ENCODE measurements around the gene RPL29. TPM values are rescaled to one million over a fixed set of nuclear protein-coding genes. Genes with fewer than 3 reads are reported as not detected.

RPL29 gene
- total and polyA plus RNA-seq, 4 donors, result 617 to 2,218 (median 1,156) TPM

- WGBS, 2 donors, result 95 to 97% methylated on average over 13 of the region's 13 CpGs
- intact Hi-C loops (cut with DNase I), result loop anchor here in 1 of 2 donors (5.0 kb wide), 1 partner anchor 37 kb away; no protein-coding TSS in a partner anchor
- no peak overlapping the region for H3K27ac ChIP-seq (ENCODE audit: low read depth in 1 of 2, low read length in 2 of 2)
These were observed 19.9 kb upstream of the RPL29 start for GRCh38 chr3:52015438-52016228.

GRCh38 chr3:52014613-52015012, 18.9 kb upstream of the RPL29 start:
- intact Hi-C loops (cut with DNase I), result loop anchor here in 1 of 2 donors (5.0 kb wide), 1 partner anchor 38 kb away; no protein-coding TSS in a partner anchor
- no peak overlapping the region for H3K4me3 ChIP-seq (ENCODE audit: low read length in 2 of 2)

More at GRCh38 chr3:52015438-52016228, 19.9 kb upstream of the RPL29 start:
- Histone ChIP-seq H3K36me3 (ENCODE audit: control insufficient read depth in 1 of 2, insufficient read depth in 2 of 2, low read length in 1 of 2) (no peaks in the 10 kb centered on the region), H3K27me3 (ENCODE audit: control insufficient read depth in 1 of 2, insufficient read depth in 2 of 2, low read length in 1 of 2) (no peaks in the 10 kb centered on the region), H3K4me3 (ENCODE audit: low read length in 2 of 2) (no peak overlapping the region), H3K9me3 (ENCODE audit: control insufficient read depth, low read length) (no peaks in the 10 kb centered on the region), H3K4me1 (ENCODE audit: control insufficient read depth in 1 of 2, insufficient read depth in 2 of 2, low read length in 2 of 2) (no peaks in the 10 kb centered on the region)
- ATAC-seq (ENCODE audit: low FRiP score) (no peak), DNase-seq (no peak)

DNA sequence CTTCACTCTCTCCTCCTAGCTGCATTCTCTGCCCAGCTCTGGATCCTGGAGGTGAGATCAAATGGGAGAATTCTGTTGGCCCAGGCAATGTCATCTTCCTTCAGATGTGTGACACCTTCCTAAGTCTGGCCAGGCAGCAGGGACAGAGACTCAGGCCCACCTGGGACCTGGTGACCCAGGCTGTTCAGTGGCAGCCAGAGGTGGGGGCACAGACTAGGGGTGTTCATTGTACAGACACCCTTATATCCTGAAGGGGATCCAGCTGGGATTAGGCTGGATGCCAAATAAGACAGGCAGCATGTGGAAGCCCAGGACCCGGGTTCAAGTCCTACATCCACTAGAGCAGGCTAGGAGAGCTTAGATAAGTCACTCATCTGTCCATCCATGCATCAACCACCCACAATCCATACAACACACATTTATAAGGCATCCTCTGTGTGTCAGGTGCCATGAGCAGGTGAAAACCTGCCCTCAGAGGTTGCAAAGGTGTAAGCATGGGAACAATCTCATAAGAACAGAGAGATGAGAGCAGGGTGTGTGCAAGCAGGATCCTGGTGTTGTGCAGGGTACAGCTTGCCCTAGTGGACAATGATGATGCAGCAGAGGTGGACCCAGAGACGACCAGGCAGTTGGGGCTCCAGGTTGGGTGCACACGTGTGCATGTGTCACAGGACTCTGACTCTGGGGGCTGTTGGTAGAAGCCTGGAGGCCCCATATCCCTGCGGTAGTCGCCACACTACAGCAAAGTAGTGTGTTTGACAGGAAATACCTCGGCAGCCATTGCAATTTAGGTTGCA, 18.3 kb upstream of the RPL29 start:
- ATAC-seq (ENCODE audit: low FRiP score), result no peak
- H3K4me1 ChIP-seq (ENCODE audit: control insufficient read depth in 1 of 2, insufficient read depth in 2 of 2, low read length in 2 of 2), result no peaks in the 10 kb centered on the region
- no peaks in the 10 kb centered on the region for H3K9me3 ChIP-seq (ENCODE audit: control insufficient read depth, low read length)
- no peak for DNase-seq
- no peaks in the 10 kb centered on the region for H3K27me3 ChIP-seq (ENCODE audit: control insufficient read depth in 1 of 2, insufficient read depth in 2 of 2, low read length in 1 of 2)
- H3K36me3 ChIP-seq (ENCODE audit: control insufficient read depth in 1 of 2, insufficient read depth in 2 of 2, low read length in 1 of 2), result no peaks in the 10 kb centered on the region
- WGBS, 2 donors, result 83 to 90% methylated on average over 6 of the region's 6 CpGs
- no peak overlapping the region for H3K4me3 ChIP-seq (ENCODE audit: low read length in 2 of 2)
- no peak overlapping the region for H3K27ac ChIP-seq (ENCODE audit: low read depth in 1 of 2, low read length in 2 of 2)
- intact Hi-C loops (cut with DNase I), result no loop called here

More at GRCh38 chr3:52014613-52015012, 18.9 kb upstream of the RPL29 start:
- no peak overlapping the region for H3K27ac ChIP-seq (ENCODE audit: low read depth in 1 of 2, low read length in 2 of 2)
- H3K36me3 ChIP-seq (ENCODE audit: control insufficient read depth in 1 of 2, insufficient read depth in 2 of 2, low read length in 1 of 2), result no peaks in the 10 kb centered on the region
- H3K9me3 ChIP-seq (ENCODE audit: control insufficient read depth, low read length), result no peaks in the 10 kb centered on the region
- H3K4me1 ChIP-seq (ENCODE audit: control insufficient read depth in 1 of 2, insufficient read depth in 2 of 2, low read length in 2 of 2), result no peaks in the 10 kb centered on the region
- H3K27me3 ChIP-seq (ENCODE audit: control insufficient read depth in 1 of 2, insufficient read depth in 2 of 2, low read length in 1 of 2), result no peaks in the 10 kb centered on the region
- DNase-seq (no peak), ATAC-seq (ENCODE audit: low FRiP score) (no peak)
- 82 to 87% methylated on average over 8 of the region's 8 CpGs for WGBS, 2 donors

GRCh38 chr3:52012699-52013098, 17.0 kb upstream of the RPL29 start:
- intact Hi-C loops (cut with DNase I), result no loop called here
- H3K27me3 ChIP-seq (ENCODE audit: control insufficient read depth in 1 of 2, insufficient read depth in 2 of 2, low read length in 1 of 2), result no peaks in the 10 kb centered on the region
- H3K4me3 ChIP-seq (ENCODE audit: low read length in 2 of 2), result no peak overlapping the region
- H3K36me3 ChIP-seq (ENCODE audit: control insufficient read depth in 1 of 2, insufficient read depth in 2 of 2, low read length in 1 of 2), result no peaks in the 10 kb centered on the region
- DNase-seq (no peak), ATAC-seq (ENCODE audit: low FRiP score) (no peak)
- 68 to 80% methylated on average over 7 of the region's 7 CpGs for WGBS, 2 donors
- H3K9me3 ChIP-seq (ENCODE audit: control insufficient read depth, low read length), result no peaks in the 10 kb centered on the region
- H3K4me1 ChIP-seq (ENCODE audit: control insufficient read depth in 1 of 2, insufficient read depth in 2 of 2, low read length in 2 of 2), result no peaks in the 10 kb centered on the region
- H3K27ac ChIP-seq (ENCODE audit: low read depth in 1 of 2, low read length in 2 of 2), result no peak overlapping the region

GRCh38 chr3:52010431-52010830, 14.7 kb upstream of the RPL29 start:
- Histone ChIP-seq H3K36me3 (ENCODE audit: control insufficient read depth in 1 of 2, insufficient read depth in 2 of 2, low read length in 1 of 2) (no peaks in the 10 kb centered on the region), H3K27me3 (ENCODE audit: control insufficient read depth in 1 of 2, insufficient read depth in 2 of 2, low read length in 1 of 2) (no peaks in the 10 kb centered on the region), H3K4me1 (ENCODE audit: control insufficient read depth in 1 of 2, insufficient read depth in 2 of 2, low read length in 2 of 2) (no peaks in the 10 kb centered on the region), H3K4me3 (ENCODE audit: low read length in 2 of 2) (no peak overlapping the region), H3K9me3 (ENCODE audit: control insufficient read depth, low read length) (no peaks in the 10 kb centered on the region), H3K27ac (ENCODE audit: low read depth in 1 of 2, low read length in 2 of 2) (no peak overlapping the region)
- DNase-seq (no peak), ATAC-seq (ENCODE audit: low FRiP score) (no peak)
- intact Hi-C loops (cut with DNase I), result no loop called here

- no peak for ATAC-seq (ENCODE audit: low FRiP score)
These were observed 11.6 kb upstream of the RPL29 start for GRCh38 chr3:52007291-52007690.

GRCh38 chr3:52006820-52007133, 11.1 kb upstream of the RPL29 start:
- no peaks in the 10 kb centered on the region for H3K9me3 ChIP-seq (ENCODE audit: control insufficient read depth, low read length)
- no peaks in the 10 kb centered on the region for H3K36me3 ChIP-seq (ENCODE audit: control insufficient read depth in 1 of 2, insufficient read depth in 2 of 2, low read length in 1 of 2)
- H3K4me3 ChIP-seq (ENCODE audit: low read length in 2 of 2), result no peak overlapping the region
- 93 to 96% methylated on average over 6 of the region's 6 CpGs for WGBS, 2 donors
- no peaks in the 10 kb centered on the region for H3K27me3 ChIP-seq (ENCODE audit: control insufficient read depth in 1 of 2, insufficient read depth in 2 of 2, low read length in 1 of 2)
- H3K27ac ChIP-seq (ENCODE audit: low read depth in 1 of 2, low read length in 2 of 2), result no peak overlapping the region
- intact Hi-C loops (cut with DNase I), result loop anchor here in 1 of 2 donors (10.0 kb wide), 1 partner anchor 338 kb away; no protein-coding TSS in a partner anchor
- no peak for DNase-seq
- no peak for ATAC-seq (ENCODE audit: low FRiP score)
- H3K4me1 ChIP-seq (ENCODE audit: control insufficient read depth in 1 of 2, insufficient read depth in 2 of 2, low read length in 2 of 2), result no peaks in the 10 kb centered on the region

More at GRCh38 chr3:52007291-52007690, 11.6 kb upstream of the RPL29 start:
- intact Hi-C loops (cut with DNase I), result loop anchor here in 1 of 2 donors (10.0 kb wide), 1 partner anchor 338 kb away; no protein-coding TSS in a partner anchor
- Histone ChIP-seq H3K4me3 (ENCODE audit: low read length in 2 of 2) (no peak overlapping the region), H3K36me3 (ENCODE audit: control insufficient read depth in 1 of 2, insufficient read depth in 2 of 2, low read length in 1 of 2) (no peaks in the 10 kb centered on the region), H3K27ac (ENCODE audit: low read depth in 1 of 2, low read length in 2 of 2) (no peak overlapping the region), H3K27me3 (ENCODE audit: control insufficient read depth in 1 of 2, insufficient read depth in 2 of 2, low read length in 1 of 2) (no peaks in the 10 kb centered on the region), H3K9me3 (ENCODE audit: control insufficient read depth, low read length) (no peaks in the 10 kb centered on the region), H3K4me1 (ENCODE audit: control insufficient read depth in 1 of 2, insufficient read depth in 2 of 2, low read length in 2 of 2) (no peaks in the 10 kb centered on the region)
- WGBS, 2 donors, result 41 to 74% methylated on average over 4 of the region's 4 CpGs
- DNase-seq, result no peak

DNA sequence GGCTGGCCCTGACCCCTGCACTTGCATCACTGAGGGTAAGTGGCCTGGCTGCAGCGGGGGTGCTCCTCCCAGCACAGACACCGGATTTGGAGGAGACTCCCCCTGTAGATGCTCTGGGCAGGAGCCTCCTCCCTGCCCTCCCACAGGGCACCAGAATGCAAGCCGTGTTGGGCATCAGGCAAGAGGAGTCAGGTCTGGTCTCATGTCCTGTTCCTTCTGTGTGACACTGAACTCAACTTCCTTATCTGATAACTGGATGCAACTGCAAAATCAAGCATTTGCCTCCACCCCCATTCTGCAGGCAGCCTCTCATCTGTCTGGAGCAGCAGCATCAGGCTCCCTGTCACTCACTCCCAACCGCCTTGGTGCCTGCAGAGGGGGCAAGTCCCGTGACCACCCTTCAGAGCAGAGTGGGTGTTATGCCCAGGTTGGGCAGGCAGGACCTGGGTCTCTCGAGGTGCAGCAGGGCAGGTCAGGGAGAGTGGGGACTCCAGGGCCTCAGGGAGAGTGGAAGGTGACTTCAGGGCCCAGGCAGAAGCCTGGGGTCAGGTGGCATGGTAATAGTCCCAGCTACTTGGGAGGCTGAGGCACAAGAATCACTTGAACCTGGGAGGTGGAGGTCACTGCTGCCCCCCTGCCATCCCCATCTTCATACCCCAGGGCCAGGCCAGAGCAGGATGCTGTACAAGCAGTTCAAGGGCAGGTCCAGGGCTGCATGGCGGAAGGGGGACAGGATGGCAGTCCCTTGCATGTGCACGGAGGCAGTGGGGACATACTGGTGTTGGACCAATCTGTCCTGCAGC, 10.5 kb upstream of the RPL29 start:
- Histone ChIP-seq H3K4me1 (ENCODE audit: control insufficient read depth in 1 of 2, insufficient read depth in 2 of 2, low read length in 2 of 2) (no peaks in the 10 kb centered on the region), H3K27ac (ENCODE audit: low read depth in 1 of 2, low read length in 2 of 2) (no peak overlapping the region), H3K9me3 (ENCODE audit: control insufficient read depth, low read length) (no peaks in the 10 kb centered on the region), H3K27me3 (ENCODE audit: control insufficient read depth in 1 of 2, insufficient read depth in 2 of 2, low read length in 1 of 2) (no peaks in the 10 kb centered on the region), H3K36me3 (ENCODE audit: control insufficient read depth in 1 of 2, insufficient read depth in 2 of 2, low read length in 1 of 2) (no peaks in the 10 kb centered on the region), H3K4me3 (ENCODE audit: low read length in 2 of 2) (no peak overlapping the region)
- WGBS, 2 donors, result 67 to 68% methylated on average over 8 of the region's 8 CpGs
- DNase-seq (no peak), ATAC-seq (ENCODE audit: low FRiP score) (no peak)
- intact Hi-C loops (cut with DNase I), result loop anchor here in 1 of 2 donors (10.0 kb wide), 1 partner anchor 339 kb away; no protein-coding TSS in a partner anchor

All from aorta (tissue), 5 donors.